Central memory CD8-positive, alpha-beta T cell (primary cell): ENCODE results near the gene ABLIM3.
A peak's percentile ranks its signal among the peaks of the same experiment; 100 is the strongest.

Experiments used
- ATAC-seq: fragments of 150-1000 bp; cut with Tn5 transposase; replicated peaks from 2 replicates; pipeline ENCODE4 v1.10.0; 2022; ENCODE audit warnings: mild to moderate bottlenecking, moderate FRiP score, moderate number of reproducible peaks; ENCODE audit not compliant: poor library complexity, severe bottlenecking; ENCODE audit errors: extremely low read depth
- DNase-seq, 2 donors: peaks; one replicate each; pipeline ENCODE4 v3.0.0; 2021; ENCODE audit warnings: low spot score in 2 of 2
- H3K27ac Mint-ChIP-seq: one replicate; pipeline ENCODE4 v1.8.0; 2022; ENCODE audit warnings: low read depth, mild to moderate bottlenecking, moderate library complexity, mixed read lengths
- H3K27me3 Mint-ChIP-seq: one replicate; pipeline ENCODE4 v1.8.0; 2022; ENCODE audit warnings: mixed read lengths
- H3K36me3 Mint-ChIP-seq: one replicate; pipeline ENCODE4 v1.8.0; 2022; ENCODE audit warnings: mild to moderate bottlenecking, moderate library complexity, mixed read lengths; ENCODE audit not compliant: insufficient read depth
- H3K4me1 Mint-ChIP-seq: one replicate; pipeline ENCODE4 v1.8.0; 2022; ENCODE audit warnings: mixed read lengths
- H3K4me3 Mint-ChIP-seq: one replicate; pipeline ENCODE4 v1.8.0; 2022; ENCODE audit warnings: mild to moderate bottlenecking, moderate library complexity, mixed read lengths
- H3K9me3 Mint-ChIP-seq: one replicate; pipeline ENCODE4 v1.8.0; 2022; ENCODE audit warnings: mixed read lengths

ABLIM3 gene

GRCh38 chr5:149247726-149248125 is 106.4 kb downstream of the ABLIM3 start:
- H3K9me3 Mint-ChIP-seq = no peaks in the 10 kb centered on the region
- no peaks in the 10 kb centered on the region for H3K36me3 Mint-ChIP-seq
- peaks cover 15% of the 10 kb centered on the region for H3K4me1 Mint-ChIP-seq
- no peaks in the 10 kb centered on the region for H3K27me3 Mint-ChIP-seq
- DNase-seq (no peak), ATAC-seq (no peak)
- no peak overlapping the region for H3K4me3 Mint-ChIP-seq
- H3K27ac Mint-ChIP-seq = no peak overlapping the region

GRCh38 chr5:149251546-149251945 is 110.3 kb downstream of the ABLIM3 start:
- no peaks in the 10 kb centered on the region for H3K9me3 Mint-ChIP-seq
- no peaks in the 10 kb centered on the region for H3K36me3 Mint-ChIP-seq
- H3K27ac Mint-ChIP-seq = no peak overlapping the region
- no peak overlapping the region for H3K4me3 Mint-ChIP-seq
- DNase-seq (no peak), ATAC-seq (no peak)
- no peaks in the 10 kb centered on the region for H3K4me1 Mint-ChIP-seq
- peaks cover 6% of the 10 kb centered on the region for H3K27me3 Mint-ChIP-seq

GRCh38 chr5:149254506-149254905 is 113.2 kb downstream of the ABLIM3 start:
- H3K4me1 Mint-ChIP-seq = no peaks in the 10 kb centered on the region
- DNase-seq = no peak

GRCh38 chr5:149256451-149256850 is 115.2 kb downstream of the ABLIM3 start:
- no peaks in the 10 kb centered on the region for H3K36me3 Mint-ChIP-seq
- H3K4me3 Mint-ChIP-seq = no peak overlapping the region

More at GRCh38 chr5:149254506-149254905, 113.2 kb downstream of the ABLIM3 start:
- Mint-ChIP-seq H3K4me3 (no peak overlapping the region), H3K9me3 (no peaks in the 10 kb centered on the region), H3K27me3 (peaks cover 19% of the 10 kb centered on the region), H3K27ac (no peak overlapping the region), H3K36me3 (no peaks in the 10 kb centered on the region)
- ATAC-seq = no peak

GRCh38 chr5:149257131-149257530 is 115.8 kb downstream of the ABLIM3 start:
- Mint-ChIP-seq H3K4me3 (no peak overlapping the region), H3K27me3 (peaks cover 20% of the 10 kb centered on the region), H3K36me3 (no peaks in the 10 kb centered on the region), H3K4me1 (no peaks in the 10 kb centered on the region), H3K9me3 (no peaks in the 10 kb centered on the region), H3K27ac (no peak overlapping the region)
- DNase-seq (no peak), ATAC-seq (no peak)

More at GRCh38 chr5:149256451-149256850, 115.2 kb downstream of the ABLIM3 start:
- DNase-seq (no peak), ATAC-seq (no peak)
- Mint-ChIP-seq H3K27me3 (peaks cover 20% of the 10 kb centered on the region), H3K9me3 (no peaks in the 10 kb centered on the region), H3K27ac (no peak overlapping the region), H3K4me1 (no peaks in the 10 kb centered on the region)

- Mint-ChIP-seq H3K36me3 (no peaks in the 10 kb centered on the region), H3K4me3 (no peak overlapping the region), H3K27ac (no peak overlapping the region), H3K9me3 (no peaks in the 10 kb centered on the region), H3K27me3 (peaks cover 18% of the 10 kb centered on the region), H3K4me1 (no peaks in the 10 kb centered on the region)
- DNase-seq = no peak
- ATAC-seq = no peak
Measured at GRCh38 chr5:149257889-149258705, 116.8 kb downstream of the ABLIM3 start.

GRCh38 chr5:149260761-149261160 is 119.5 kb downstream of the ABLIM3 start:
- H3K4me3 Mint-ChIP-seq = no peak overlapping the region
- no peaks in the 10 kb centered on the region for H3K9me3 Mint-ChIP-seq
- ATAC-seq (no peak), DNase-seq (no peak)
- peaks cover 1% of the 10 kb centered on the region for H3K36me3 Mint-ChIP-seq
- H3K27ac Mint-ChIP-seq = no peak overlapping the region
- H3K4me1 Mint-ChIP-seq = peaks cover 8% of the 10 kb centered on the region
- H3K27me3 Mint-ChIP-seq = peaks cover 28% of the 10 kb centered on the region

- Mint-ChIP-seq H3K27ac (no peak overlapping the region), H3K4me1 (peaks cover 8% of the 10 kb centered on the region), H3K9me3 (no peaks in the 10 kb centered on the region), H3K36me3 (peaks cover 1% of the 10 kb centered on the region), H3K27me3 (peaks cover 28% of the 10 kb centered on the region), H3K4me3 (no peak overlapping the region)
- DNase-seq = no peak
- ATAC-seq = no peak
Measured at GRCh38 chr5:149261246-149261645, 120.0 kb downstream of the ABLIM3 start.

- Mint-ChIP-seq H3K36me3 (peaks cover 1% of the 10 kb centered on the region), H3K4me1 (peaks cover 8% of the 10 kb centered on the region), H3K27ac (no peak overlapping the region), H3K9me3 (no peaks in the 10 kb centered on the region), H3K4me3 (no peak overlapping the region), H3K27me3 (peaks cover 28% of the 10 kb centered on the region)
- ATAC-seq (no peak), DNase-seq (no peak)
Measured at GRCh38 chr5:149262315-149262714, 121.0 kb downstream of the ABLIM3 start.

GRCh38 chr5:149264439-149265067 is 123.3 kb downstream of the ABLIM3 start:
- peaks cover 6% of the 10 kb centered on the region for H3K9me3 Mint-ChIP-seq
- ATAC-seq (peak; percentile 91), DNase-seq (peak; percentile 35)
- no peak overlapping the region for H3K27ac Mint-ChIP-seq
- H3K4me1 Mint-ChIP-seq = peaks cover 8% of the 10 kb centered on the region
- peaks cover 15% of the 10 kb centered on the region for H3K27me3 Mint-ChIP-seq
- H3K36me3 Mint-ChIP-seq = peaks cover 1% of the 10 kb centered on the region
- no peak overlapping the region for H3K4me3 Mint-ChIP-seq

GRCh38 chr5:149265068-149265465 is 123.8 kb downstream of the ABLIM3 start:
- no peak for ATAC-seq
- Mint-ChIP-seq H3K27ac (no peak overlapping the region), H3K27me3 (peaks cover 14% of the 10 kb centered on the region), H3K4me1 (peaks cover 8% of the 10 kb centered on the region), H3K36me3 (peaks cover 1% of the 10 kb centered on the region), H3K4me3 (no peak overlapping the region), H3K9me3 (peaks cover 6% of the 10 kb centered on the region)
- DNase-seq = no peak

GRCh38 chr5:149265597-149265996 is 124.3 kb downstream of the ABLIM3 start:
- DNase-seq (no peak), ATAC-seq (no peak)
- H3K36me3 Mint-ChIP-seq = peaks cover 1% of the 10 kb centered on the region
- peaks cover 8% of the 10 kb centered on the region for H3K4me1 Mint-ChIP-seq
- no peak overlapping the region for H3K4me3 Mint-ChIP-seq
- peaks cover 6% of the 10 kb centered on the region for H3K9me3 Mint-ChIP-seq
- H3K27ac Mint-ChIP-seq = no peak overlapping the region
- peaks cover 14% of the 10 kb centered on the region for H3K27me3 Mint-ChIP-seq
